Measurements from ENCODE around the gene LGI2. TPM values are rescaled to one million over a fixed set of nuclear protein-coding genes. Genes with fewer than 3 reads are reported as not detected.

Gene LGI2
- total and polyA plus RNA-seq, 4 donors = 0.05 to 0.19 (median 0.08) TPM; not detected in 1

- DNase-seq (ENCODE audit: low spot score) = no peak
- WGBS = 38% methylated on average over 8 of the region's 8 CpGs
- H3K4me3 ChIP-seq (ENCODE audit: low read depth in 1 of 3, low read length in 3 of 3) = no peak overlapping the region
Measured at GRCh38 chr4:24999392-25000089, 31.2 kb downstream of the LGI2 start.

GRCh38 chr4:24995346-24995919, 35.3 kb downstream of the LGI2 start:
- 64% methylated on average over 2 of the region's 2 CpGs for WGBS
- Histone ChIP-seq H3K4me1 (ENCODE audit: control insufficient read depth in 4 of 4, insufficient read depth in 4 of 4, low read length in 3 of 4) (no peaks in the 10 kb centered on the region), H3K27me3 (ENCODE audit: control insufficient read depth in 4 of 4, insufficient read depth in 4 of 4, low read length in 3 of 4) (no peaks in the 10 kb centered on the region)

More at GRCh38 chr4:24999392-25000089, 31.2 kb downstream of the LGI2 start:
- TF ChIP-seq GABPA (IDR thresholded peaks at IDR 0.05 in 1 of 2, conservative IDR thresholded peaks at IDR 0.05 in 1 of 2) (no peak), ATF3 (IDR thresholded peaks at IDR 0.05) (no peak), MAX (IDR thresholded peaks at IDR 0.05) (no peak), ZBTB33 (IDR thresholded peaks at IDR 0.05) (no peak), RAD21 (IDR thresholded peaks at IDR 0.05) (no peak)
- Histone ChIP-seq H3K9me3 (ENCODE audit: control insufficient read depth in 4 of 4, low read length in 3 of 4) (no peaks in the 10 kb centered on the region), H3K36me3 (ENCODE audit: control insufficient read depth in 4 of 4, insufficient read depth in 3 of 4, low read depth in 1 of 4, low read length in 3 of 4) (no peaks in the 10 kb centered on the region), H3K4me1 (ENCODE audit: control insufficient read depth in 4 of 4, insufficient read depth in 4 of 4, low read length in 3 of 4) (peaks cover 0 to 2% (median 0%) of the 10 kb centered on the region in 4 donors), H3K27me3 (ENCODE audit: control insufficient read depth in 4 of 4, insufficient read depth in 4 of 4, low read length in 3 of 4) (no peaks in the 10 kb centered on the region), H3K27ac (ENCODE audit: low read depth in 1 of 2, low read length in 2 of 2) (no peak overlapping the region), H3K9ac (ENCODE audit: low read depth in 1 of 2, low read length in 2 of 2) (no peak overlapping the region)

More at GRCh38 chr4:24995346-24995919, 35.3 kb downstream of the LGI2 start:
- Histone ChIP-seq H3K9ac (ENCODE audit: low read depth in 1 of 2, low read length in 2 of 2) (no peak overlapping the region), H3K4me3 (ENCODE audit: low read depth in 1 of 3, low read length in 3 of 3) (no peak overlapping the region), H3K36me3 (ENCODE audit: control insufficient read depth in 4 of 4, insufficient read depth in 3 of 4, low read depth in 1 of 4, low read length in 3 of 4) (no peaks in the 10 kb centered on the region), H3K27ac (ENCODE audit: low read depth in 1 of 2, low read length in 2 of 2) (no peak overlapping the region), H3K9me3 (ENCODE audit: control insufficient read depth in 4 of 4, low read length in 3 of 4) (no peaks in the 10 kb centered on the region)
- TF ChIP-seq FOXA1 (IDR thresholded peaks at IDR 0.05) (no peak), RAD21 (IDR thresholded peaks at IDR 0.05) (no peak), CTCF (IDR thresholded peaks at IDR 0.05; ENCODE audit: low read depth, low read length, missing input control) (no peak), MAX (IDR thresholded peaks at IDR 0.05) (no peak), EGR1 (IDR thresholded peaks at IDR 0.05; ENCODE audit: low read depth in 2 of 2) (no peak), JUND (IDR thresholded peaks at IDR 0.05) (no peak), FOXA2 (IDR thresholded peaks at IDR 0.05) (no peak), YY1 (IDR thresholded peaks at IDR 0.05) (no peak)
- DNase-seq (ENCODE audit: low spot score) = no peak
